Measurements from ENCODE around the gene PAK5. TPM values are rescaled to one million over a fixed set of nuclear protein-coding genes. Genes with fewer than 3 reads are reported as not detected.

Gene PAK5
- total and polyA plus RNA-seq, 8 donors = 1.0 to 2.0 (median 1.5) TPM

GRCh38 chr20:9532069-9532838, 306.6 kb downstream of the PAK5 start:
- FAIRE-seq (no peak), ATAC-seq (no peak), DNase-seq (no peak)
- H3K9me3 ChIP-seq = no peaks in the 10 kb centered on the region
- intact Hi-C loops (cut with DNase I) = loop anchor here in 1 of 3 donors (10.0 kb wide), 1 partner anchor 57 kb away; no protein-coding TSS in a partner anchor
- no peaks in the 10 kb centered on the region for H3K27me3 ChIP-seq
- no peak for TF ChIP-seq CTCF (IDR thresholded peaks at IDR 0.05)
- H3K27ac ChIP-seq = no peak overlapping the region
- no peaks in the 10 kb centered on the region for H3K36me3 ChIP-seq
- no peak overlapping the region for H3K4me3 ChIP-seq
- WGBS, 2 donors = 67 to 71% methylated on average over 4 of the region's 4 CpGs
- H3K4me1 ChIP-seq = no peaks in the 10 kb centered on the region

GRCh38 chr20:9531581-9531980, 307.3 kb downstream of the PAK5 start:
- no peak for TF ChIP-seq CTCF (IDR thresholded peaks at IDR 0.05)
- DNase-seq = no peak
- no peak overlapping the region for H3K27ac ChIP-seq
- WGBS, 2 donors = 64 to 68% methylated on average over 2 of the region's 2 CpGs
- no peaks in the 10 kb centered on the region for H3K27me3 ChIP-seq
- intact Hi-C loops (cut with DNase I) = loop anchor here in 1 of 3 donors (10.0 kb wide), 1 partner anchor 57 kb away; no protein-coding TSS in a partner anchor
- ATAC-seq = no peak
- H3K4me1 ChIP-seq = no peaks in the 10 kb centered on the region
- no peaks in the 10 kb centered on the region for H3K36me3 ChIP-seq
- FAIRE-seq = no peak
- no peaks in the 10 kb centered on the region for H3K9me3 ChIP-seq
- no peak overlapping the region for H3K4me3 ChIP-seq

- Histone ChIP-seq H3K4me3 (no peak overlapping the region), H3K27me3 (no peaks in the 10 kb centered on the region), H3K9me3 (no peaks in the 10 kb centered on the region), H3K36me3 (no peaks in the 10 kb centered on the region), H3K27ac (no peak overlapping the region), H3K4me1 (no peaks in the 10 kb centered on the region)
- FAIRE-seq = no peak
- 67 to 84% methylated on average over 3 of the region's 3 CpGs for WGBS, 2 donors
- ATAC-seq = no peak
- intact Hi-C loops (cut with DNase I) = no loop called here
- TF ChIP-seq CTCF (IDR thresholded peaks at IDR 0.05) = no peak
- DNase-seq = no peak
These were observed 315.2 kb downstream of the PAK5 start for GRCh38 chr20:9523636-9524035.

GRCh38 chr20:9520086-9520485, 318.8 kb downstream of the PAK5 start:
- Histone ChIP-seq H3K27ac (no peak overlapping the region), H3K27me3 (peaks cover 0 to 8% (median under 1%) of the 10 kb centered on the region in 4 donors), H3K36me3 (no peaks in the 10 kb centered on the region), H3K9me3 (no peaks in the 10 kb centered on the region), H3K4me3 (no peak overlapping the region), H3K4me1 (no peaks in the 10 kb centered on the region)
- FAIRE-seq (no peak), DNase-seq (no peak), ATAC-seq (no peak)
- TF ChIP-seq CTCF (IDR thresholded peaks at IDR 0.05) = no peak
- WGBS, 2 donors = 75 to 79% methylated on average over 4 of the region's 4 CpGs
- intact Hi-C loops (cut with DNase I) = no loop called here

GRCh38 chr20:9518576-9519175, 320.2 kb downstream of the PAK5 start:
- no peak for TF ChIP-seq CTCF (IDR thresholded peaks at IDR 0.05)
- DNase-seq = no peak
- ATAC-seq = no peak
- Histone ChIP-seq H3K27ac (no peak overlapping the region), H3K4me1 (no peaks in the 10 kb centered on the region), H3K9me3 (no peaks in the 10 kb centered on the region), H3K27me3 (peaks cover 0 to 11% (median 2%) of the 10 kb centered on the region in 4 donors), H3K36me3 (no peaks in the 10 kb centered on the region), H3K4me3 (no peak overlapping the region)
- no peak for FAIRE-seq
- 34 to 41% methylated on average over 8 of the region's 8 CpGs for WGBS, 2 donors
- intact Hi-C loops (cut with DNase I) = no loop called here
